ENCODE measurements around the gene PCNA. TPM values are rescaled to one million over a fixed set of nuclear protein-coding genes. Genes with fewer than 3 reads are reported as not detected.
"Not testable (repeated sequence)": the region's sequence is repeated elsewhere in the genome, so short reads cannot be mapped to it uniquely, and the experiment has no call there.

The PCNA gene
- total RNA-seq, 1 donor from 2014 or later = 44.3 TPM

GRCh38 chr20:5072756-5073659 is 46.8 kb downstream of the PCNA start:
- H3K27ac ChIP-seq = peak overlapping the region; percentile 43
- no peak for TF ChIP-seq CTCF (IDR thresholded peaks at IDR 0.05)
- ATAC-seq (peak; percentile 99), DNase-seq (peak; percentile 92)
- no peak overlapping the region for H3K4me3 ChIP-seq
- H3K9me3 ChIP-seq = no peaks in the 10 kb centered on the region
- no peaks in the 10 kb centered on the region for H3K27me3 ChIP-seq
- peaks cover 20% of the 10 kb centered on the region for H3K4me1 ChIP-seq
- H3K36me3 ChIP-seq = no peaks in the 10 kb centered on the region
- intact Hi-C loops (cut with DNase I) = no loop called here

- H3K27ac ChIP-seq; DNase-seq; ATAC-seq; H3K27me3 ChIP-seq; H3K9me3 ChIP-seq; H3K4me3 ChIP-seq; intact Hi-C loops (cut with DNase I); H3K36me3 ChIP-seq: not testable (repeated sequence)
- peaks cover 15% of the 10 kb centered on the region for H3K4me1 ChIP-seq
These were observed 47.8 kb downstream of the PCNA start for GRCh38 chr20:5071942-5072341.

- Histone ChIP-seq H3K4me3 (no peak overlapping the region), H3K27ac (no peak overlapping the region), H3K9me3 (no peaks in the 10 kb centered on the region), H3K27me3 (no peaks in the 10 kb centered on the region), H3K36me3 (no peaks in the 10 kb centered on the region), H3K4me1 (peaks cover 15% of the 10 kb centered on the region)
- TF ChIP-seq CTCF (IDR thresholded peaks at IDR 0.05) = no peak
- intact Hi-C loops (cut with DNase I) = no loop called here
- DNase-seq (no peak), ATAC-seq (no peak)
These were observed 49.2 kb downstream of the PCNA start for GRCh38 chr20:5070570-5070969.

- no peak for ATAC-seq
These were observed 49.7 kb downstream of the PCNA start for GRCh38 chr20:5070081-5070480.

GRCh38 chr20:5069141-5069806 is 50.5 kb downstream of the PCNA start:
- Histone ChIP-seq H3K36me3 (no peaks in the 10 kb centered on the region), H3K27ac (no peak overlapping the region), H3K9me3 (no peaks in the 10 kb centered on the region), H3K4me3 (no peak overlapping the region), H3K4me1 (peaks cover 15% of the 10 kb centered on the region), H3K27me3 (no peaks in the 10 kb centered on the region)
- DNase-seq = no peak
- TF ChIP-seq CTCF (IDR thresholded peaks at IDR 0.05) = no peak
- intact Hi-C loops (cut with DNase I) = no loop called here
- no peak for ATAC-seq

More at GRCh38 chr20:5070081-5070480, 49.7 kb downstream of the PCNA start:
- no peaks in the 10 kb centered on the region for H3K27me3 ChIP-seq
- intact Hi-C loops (cut with DNase I) = no loop called here
- no peak overlapping the region for H3K27ac ChIP-seq
- DNase-seq = no peak
- no peaks in the 10 kb centered on the region for H3K9me3 ChIP-seq
- H3K4me1 ChIP-seq = peaks cover 15% of the 10 kb centered on the region
- H3K4me3 ChIP-seq = no peak overlapping the region
- no peaks in the 10 kb centered on the region for H3K36me3 ChIP-seq
- TF ChIP-seq CTCF (IDR thresholded peaks at IDR 0.05) = no peak
